DND-41 (cell line): ENCODE data around the gene KIF21A.

Source experiments
- ATAC-seq: fragments of 200-7000 bp; cut with Tn5 transposase; 3 replicates; pipeline ENCODE4 v1.9.1; 2021; ENCODE audit warnings: low read depth; ENCODE audit not compliant: insufficient read depth
- DNase-seq: peaks from one replicate; pipeline ENCODE4 v3.0.0-alpha.2; 2020
- H2AFZ ChIP-seq: 2 replicates; pipeline ENCODE4 v1.6.0; 2012; ENCODE audit warnings: low read depth, low read length
- H3K27ac ChIP-seq: 2 replicates; pipeline ENCODE4 v1.5.1; 2012; ENCODE audit warnings: low read length, inconsistent platforms
- H3K27me3 ChIP-seq: fragments of 200-600 bp; sonication (generic); 2 replicates; pipeline ENCODE4 v1.6.0; 2012; ENCODE audit warnings: low read length, mild to moderate bottlenecking, inconsistent platforms; ENCODE audit not compliant: insufficient read depth, poor library complexity
- H3K36me3 ChIP-seq: 2 replicates; pipeline ENCODE4 v1.5.1; 2012; ENCODE audit warnings: low read length, inconsistent platforms; ENCODE audit not compliant: insufficient read depth
- H3K4me1 ChIP-seq: 2 replicates; pipeline ENCODE4 v1.5.1; 2012; ENCODE audit warnings: mild to moderate bottlenecking, low read length; ENCODE audit not compliant: insufficient read depth
- H3K4me2 ChIP-seq: 2 replicates; pipeline ENCODE4 v1.6.0; 2012; ENCODE audit warnings: mild to moderate bottlenecking, moderate library complexity, low read length, inconsistent platforms; ENCODE audit not compliant: insufficient read depth
- H3K4me3 ChIP-seq, 2 experiments: fragments of 200-600 bp in 1 of 2; shearing (Covaris generic) in 1 of 2; 2 replicates each; pipeline ENCODE4 v1.5.1; 2012 to 2016; ENCODE audit warnings: inconsistent platforms in 2 of 2, low read length in 2 of 2, mild to moderate bottlenecking in 2 of 2, low read depth in 1 of 2, moderate library complexity in 1 of 2
- H3K79me2 ChIP-seq: 2 replicates; pipeline ENCODE4 v1.6.0; 2012; ENCODE audit warnings: low read length, inconsistent platforms; ENCODE audit not compliant: insufficient read depth
- H3K9ac ChIP-seq: 2 replicates; pipeline ENCODE4 v1.6.0; 2012; ENCODE audit warnings: low read depth, mild to moderate bottlenecking, inconsistent platforms, low read length, moderate library complexity
- H3K9me3 ChIP-seq: 2 replicates; pipeline ENCODE4 v1.5.1; 2012; ENCODE audit warnings: low read length, moderate library complexity, mild to moderate bottlenecking, inconsistent platforms; ENCODE audit not compliant: insufficient read depth, severe bottlenecking
- H4K20me1 ChIP-seq: 2 replicates; pipeline ENCODE4 v1.6.0; 2012; ENCODE audit warnings: low read length; ENCODE audit not compliant: insufficient read depth
- CTCF ChIP-seq: IDR thresholded peaks from 2 replicates; pipeline ENCODE4 v1.5.1; 2012; ENCODE audit warnings: borderline replicate concordance, low read length, moderate library complexity, mild to moderate bottlenecking; ENCODE audit not compliant: poor library complexity, severe bottlenecking; ENCODE audit errors: extremely low read depth
- EZH2 ChIP-seq: IDR thresholded peaks from 3 replicates; pipeline ENCODE4 v1.6.1; 2012; ENCODE audit warnings: borderline replicate concordance, low read depth, mild to moderate bottlenecking, moderate library complexity, low read length, inconsistent platforms; ENCODE audit not compliant: severe bottlenecking

The KIF21A gene

GRCh38 chr12:39327965-39328364 lies 115.0 kb downstream of the KIF21A start:
- H3K4me3 ChIP-seq = no peak overlapping the region
- no peak for ATAC-seq
- no peaks in the 10 kb centered on the region for H3K79me2 ChIP-seq
- no peaks in the 10 kb centered on the region for H3K9me3 ChIP-seq
- TF ChIP-seq EZH2 (no peak), CTCF (no peak)
- no peak overlapping the region for H3K27ac ChIP-seq
- no peak for DNase-seq
- H3K36me3 ChIP-seq = no peaks in the 10 kb centered on the region
- no peaks in the 10 kb centered on the region for H3K27me3 ChIP-seq
- no peak overlapping the region for H3K4me2 ChIP-seq
- no peak overlapping the region for H2AFZ ChIP-seq
- no peaks in the 10 kb centered on the region for H3K4me1 ChIP-seq
- H3K9ac ChIP-seq = no peak overlapping the region
- no peaks in the 10 kb centered on the region for H4K20me1 ChIP-seq

- H3K36me3 ChIP-seq = no peaks in the 10 kb centered on the region
- TF ChIP-seq EZH2 = no peak
- TF ChIP-seq CTCF = no peak
- no peak overlapping the region for H3K9ac ChIP-seq
- H2AFZ ChIP-seq = no peak overlapping the region
- H4K20me1 ChIP-seq = no peaks in the 10 kb centered on the region
- ATAC-seq (no peak), DNase-seq (no peak)
- H3K27me3 ChIP-seq = no peaks in the 10 kb centered on the region
- no peak overlapping the region for H3K4me3 ChIP-seq
- H3K79me2 ChIP-seq = no peaks in the 10 kb centered on the region
- no peak overlapping the region for H3K27ac ChIP-seq
- no peaks in the 10 kb centered on the region for H3K9me3 ChIP-seq
- no peaks in the 10 kb centered on the region for H3K4me1 ChIP-seq
- H3K4me2 ChIP-seq = no peak overlapping the region
Measured at GRCh38 chr12:39327510-39327909, 115.4 kb downstream of the KIF21A start.

GRCh38 chr12:39319180-39319579 lies 123.7 kb downstream of the KIF21A start:
- H3K4me2 ChIP-seq = no peak overlapping the region
- H3K4me3 ChIP-seq = no peak overlapping the region
- no peaks in the 10 kb centered on the region for H3K79me2 ChIP-seq
- H2AFZ ChIP-seq = no peak overlapping the region
- ATAC-seq (no peak), DNase-seq (no peak)
- no peaks in the 10 kb centered on the region for H3K4me1 ChIP-seq
- H3K9ac ChIP-seq = no peak overlapping the region
- TF ChIP-seq CTCF (no peak), EZH2 (no peak)
- no peaks in the 10 kb centered on the region for H3K9me3 ChIP-seq
- no peaks in the 10 kb centered on the region for H3K27me3 ChIP-seq
- no peaks in the 10 kb centered on the region for H3K36me3 ChIP-seq
- no peaks in the 10 kb centered on the region for H4K20me1 ChIP-seq
- no peak overlapping the region for H3K27ac ChIP-seq

GRCh38 chr12:39314547-39314946 lies 128.4 kb downstream of the KIF21A start:
- Histone ChIP-seq H3K4me3 (no peak overlapping the region), H4K20me1 (no peaks in the 10 kb centered on the region), H3K27ac (no peak overlapping the region), H3K27me3 (no peaks in the 10 kb centered on the region), H3K79me2 (no peaks in the 10 kb centered on the region), H2AFZ (no peak overlapping the region), H3K36me3 (no peaks in the 10 kb centered on the region), H3K9ac (no peak overlapping the region), H3K9me3 (no peaks in the 10 kb centered on the region), H3K4me2 (no peak overlapping the region), H3K4me1 (no peaks in the 10 kb centered on the region)
- no peak for DNase-seq
- no peak for TF ChIP-seq CTCF
- no peak for TF ChIP-seq EZH2
- ATAC-seq = no peak
